Endothelial cell (in vitro differentiated cells): ENCODE measurements around the gene CENPB. TPM values are rescaled to one million over a fixed set of nuclear protein-coding genes. Genes with fewer than 3 reads are reported as not detected.
"Not testable (repeated sequence)": the region's sequence is repeated elsewhere in the genome, so short reads cannot be mapped to it uniquely, and the experiment has no call there.

Experiments
- DNase-seq: peaks from one replicate; pipeline ENCODE4 v3.0.0; 2021; ENCODE audit warnings: low spot score
- H3K27ac Mint-ChIP-seq: one replicate; pipeline ENCODE4 v1.8.0; 2021; ENCODE audit warnings: mixed read lengths, inconsistent platforms; ENCODE audit not compliant: unreplicated experiment
- H3K27me3 Mint-ChIP-seq: one replicate; pipeline ENCODE4 v1.8.0; 2021; ENCODE audit warnings: mild to moderate bottlenecking, moderate library complexity, mixed read lengths, inconsistent platforms; ENCODE audit not compliant: unreplicated experiment
- H3K36me3 Mint-ChIP-seq: one replicate; pipeline ENCODE4 v1.8.0; 2021; ENCODE audit warnings: mild to moderate bottlenecking, low read depth, mixed read lengths, inconsistent platforms; ENCODE audit not compliant: unreplicated experiment
- H3K4me1 Mint-ChIP-seq: one replicate; pipeline ENCODE4 v1.8.0; 2021; ENCODE audit warnings: mild to moderate bottlenecking, mixed read lengths, inconsistent platforms; ENCODE audit not compliant: unreplicated experiment
- H3K4me3 Mint-ChIP-seq: one replicate; pipeline ENCODE4 v1.8.0; 2021; ENCODE audit warnings: mild to moderate bottlenecking, mixed read lengths, inconsistent platforms; ENCODE audit not compliant: unreplicated experiment
- H3K9me3 Mint-ChIP-seq: one replicate; pipeline ENCODE4 v1.8.0; 2021; ENCODE audit warnings: mixed read lengths, inconsistent platforms; ENCODE audit not compliant: unreplicated experiment
- CTCF ChIP-seq: fragments of 200-600 bp; sonication (generic); IDR thresholded peaks from one replicate; pipeline ENCODE4 v1.5.0; 2021; ENCODE audit warnings: antibody characterized with exemption; ENCODE audit not compliant: unreplicated experiment
- total RNA-seq: library from RNA; stranded (reverse); fragmentation: NEBNext Ultra II Directional; extraction: Animal tissue kit (Norgen Biotek cat#: 25700); gene quantifications from one replicate; pipeline ENCODE4 v1.2.1, GENCODE V29; 2021; ENCODE audit not compliant: unreplicated experiment

The CENPB gene
- total RNA-seq, 1 donor from 2014 or later: 57.9 TPM

DNA sequence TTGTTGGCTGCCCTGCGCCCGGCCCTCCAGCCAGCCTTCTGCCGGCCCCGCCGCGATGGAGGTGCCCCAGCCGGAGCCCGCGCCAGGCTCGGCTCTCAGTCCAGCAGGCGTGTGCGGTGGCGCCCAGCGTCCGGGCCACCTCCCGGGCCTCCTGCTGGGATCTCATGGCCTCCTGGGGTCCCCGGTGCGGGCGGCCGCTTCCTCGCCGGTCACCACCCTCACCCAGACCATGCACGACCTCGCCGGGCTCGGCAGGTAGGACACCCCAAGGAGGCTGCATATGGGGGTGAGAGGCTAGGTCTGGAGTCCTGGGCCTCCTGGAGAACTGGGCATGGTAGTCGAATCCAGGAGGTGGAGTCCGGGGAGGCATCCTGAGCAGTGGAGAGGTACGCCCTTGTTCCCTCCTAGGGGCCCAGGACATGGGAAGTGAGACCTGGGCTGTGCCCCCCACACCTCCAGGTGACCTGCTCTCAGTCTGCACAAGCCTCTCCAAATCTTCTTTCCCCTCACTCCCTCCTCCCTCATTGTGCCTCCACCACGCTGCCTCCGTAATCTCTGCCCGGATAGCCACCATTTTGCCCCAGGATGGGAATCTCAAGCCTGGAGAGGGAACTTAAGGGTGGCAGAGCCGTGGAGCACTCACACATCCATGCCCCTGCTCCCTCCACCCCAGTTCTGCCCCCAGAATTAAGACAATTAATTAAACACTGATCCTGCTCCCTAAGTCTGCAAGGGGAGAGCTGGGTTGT lies 10.1 kb upstream of the CENPB start:
- no peak for DNase-seq
- Mint-ChIP-seq H3K27me3 (peaks cover 12% of the 10 kb centered on the region), H3K27ac (no peak overlapping the region), H3K9me3 (no peaks in the 10 kb centered on the region), H3K4me1 (peaks cover 13% of the 10 kb centered on the region), H3K4me3 (peak overlapping the region; percentile 67), H3K36me3 (no peaks in the 10 kb centered on the region)
- no peak for TF ChIP-seq CTCF

GRCh38 chr20:3795511-3796468 lies 9.2 kb upstream of the CENPB start, which contains the start of gene CDC25B:
Gene CDC25B, plus strand, starts transcription at chr20:3796310. Its CDS starts 222 bp downstream, at chr20:3796532.
- Mint-ChIP-seq H3K27me3 (peaks cover 12% of the 10 kb centered on the region), H3K27ac (no peak within 1 kb of the TSS), H3K36me3 (no peaks in the 10 kb centered on the region), H3K9me3 (no peaks in the 10 kb centered on the region), H3K4me3 (peak within 1 kb of the TSS; percentile 87), H3K4me1 (peaks cover 13% of the 10 kb centered on the region)
- DNase-seq: peak; percentile 81
- TF ChIP-seq CTCF: peak; percentile 40

GRCh38 chr20:3794701-3795420 lies 8.3 kb upstream of the CENPB start:
- Mint-ChIP-seq H3K4me3 (peak overlapping the region; percentile 87), H3K27me3 (peaks cover 12% of the 10 kb centered on the region), H3K27ac (no peak overlapping the region), H3K36me3 (no peaks in the 10 kb centered on the region), H3K9me3 (no peaks in the 10 kb centered on the region), H3K4me1 (peaks cover 13% of the 10 kb centered on the region)
- no peak for DNase-seq
- no peak for TF ChIP-seq CTCF

- H3K9me3 Mint-ChIP-seq, DNase-seq, H3K4me3 Mint-ChIP-seq, H3K4me1 Mint-ChIP-seq, H3K27ac Mint-ChIP-seq, H3K36me3 Mint-ChIP-seq: not testable (repeated sequence)
- peaks cover 12% of the 10 kb centered on the region for H3K27me3 Mint-ChIP-seq
Measured at GRCh38 chr20:3794168-3794567, 7.6 kb upstream of the CENPB start.

GRCh38 chr20:3789201-3789600 lies 2.7 kb upstream of the CENPB start:
- H3K4me1 Mint-ChIP-seq, H3K36me3 Mint-ChIP-seq, H3K4me3 Mint-ChIP-seq, H3K27ac Mint-ChIP-seq, DNase-seq, H3K9me3 Mint-ChIP-seq: not testable (repeated sequence)
- peaks cover 10% of the 10 kb centered on the region for H3K27me3 Mint-ChIP-seq
